IPS DF 6.9 (cell line): ENCODE measurements around the gene TMEM130.

Experiments used
- DNase-seq: peaks from one replicate; pipeline ENCODE4 v3.0.0-alpha.2; 2013; ENCODE audit warnings: low read depth, low spot score
- H3K27ac ChIP-seq: one replicate; pipeline ENCODE4 v1.5.1; 2013; ENCODE audit warnings: low read length, control low read depth
- H3K27me3 ChIP-seq: 2 replicates; pipeline ENCODE4 v1.6.1; 2013; ENCODE audit warnings: mild to moderate bottlenecking, low read length; ENCODE audit not compliant: control insufficient read depth, insufficient read depth
- H3K36me3 ChIP-seq: 2 replicates; pipeline ENCODE4 v1.6.1; 2013; ENCODE audit warnings: low read length; ENCODE audit not compliant: control insufficient read depth, insufficient read depth
- H3K4me1 ChIP-seq: 2 replicates; pipeline ENCODE4 v1.6.1; 2013; ENCODE audit warnings: low read length; ENCODE audit not compliant: control insufficient read depth, insufficient read depth
- H3K4me3 ChIP-seq: 2 replicates; pipeline ENCODE4 v1.5.1; 2013; ENCODE audit warnings: mild to moderate bottlenecking, low read length
- H3K9me3 ChIP-seq: 2 replicates; pipeline ENCODE4 v1.6.1; 2013; ENCODE audit warnings: low read length, inconsistent platforms; ENCODE audit not compliant: control insufficient read depth, insufficient read depth
- WGBS: extraction: QIAGEN DNeasy Blood & Tissue Kit; methylation state at CpG from one replicate; pipeline ENCODE4 v1.1.7; 2013; ENCODE audit warnings: mixed read lengths, missing lambda C conversion rate; ENCODE audit not compliant: insufficient read length, insufficient coverage; 5-methylcytosine and 5-hydroxymethylcytosine counted together

Gene TMEM130

GRCh38 chr7:98900815-98901214, 31.0 kb upstream of the TMEM130 start:
- Histone ChIP-seq H3K27ac (no peak overlapping the region), H3K4me1 (no peaks in the 10 kb centered on the region), H3K4me3 (no peak overlapping the region), H3K36me3 (peaks cover 45% of the 10 kb centered on the region), H3K9me3 (no peaks in the 10 kb centered on the region), H3K27me3 (no peaks in the 10 kb centered on the region)
- no CpG with 5 or more reads among the region's 3 CpGs for WGBS
- DNase-seq: no peak

DNA sequence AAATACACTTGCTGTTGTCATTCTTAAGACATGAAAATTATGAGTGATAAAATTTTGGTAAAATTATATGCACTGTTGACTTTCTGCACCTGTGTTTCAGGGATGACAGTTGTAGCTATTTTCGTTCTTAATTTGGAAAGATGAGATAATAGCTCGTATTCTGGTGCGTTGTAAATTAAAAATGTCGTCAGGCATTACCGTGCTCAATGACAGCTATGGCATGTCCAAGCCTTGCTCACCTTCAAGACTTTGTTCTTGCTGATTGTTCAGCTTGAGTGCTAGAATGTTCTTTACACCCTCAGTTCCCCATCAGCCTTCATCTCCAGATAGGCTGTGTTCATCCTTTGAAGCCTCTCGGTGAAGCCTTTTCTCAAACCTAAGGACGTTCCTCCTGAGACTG, 30.0 kb upstream of the TMEM130 start:
- Histone ChIP-seq H3K4me3 (no peak overlapping the region), H3K9me3 (no peaks in the 10 kb centered on the region), H3K27ac (no peak overlapping the region), H3K27me3 (no peaks in the 10 kb centered on the region), H3K36me3 (peaks cover 36% of the 10 kb centered on the region), H3K4me1 (no peaks in the 10 kb centered on the region)
- WGBS: no CpG with 5 or more reads among the region's 7 CpGs
- DNase-seq: no peak

GRCh38 chr7:98892609-98893008, 22.8 kb upstream of the TMEM130 start:
- no CpG with 5 or more reads among the region's 7 CpGs for WGBS
- H3K27ac ChIP-seq: no peak overlapping the region
- peaks cover 10% of the 10 kb centered on the region; the same call in 1 of the 2 replicates for H3K36me3 ChIP-seq
- H3K4me3 ChIP-seq: no peak overlapping the region
- no peaks in the 10 kb centered on the region for H3K27me3 ChIP-seq
- no peak for DNase-seq
- H3K9me3 ChIP-seq: no peaks in the 10 kb centered on the region
- no peaks in the 10 kb centered on the region for H3K4me1 ChIP-seq

- no peak for DNase-seq
- Histone ChIP-seq H3K27me3 (no peaks in the 10 kb centered on the region), H3K27ac (no peak overlapping the region), H3K36me3 (peaks cover 15% of the 10 kb centered on the region), H3K4me3 (no peak overlapping the region), H3K4me1 (no peaks in the 10 kb centered on the region), H3K9me3 (no peaks in the 10 kb centered on the region)
Observed at GRCh38 chr7:98887038-98887437, 17.2 kb upstream of the TMEM130 start.

DNA sequence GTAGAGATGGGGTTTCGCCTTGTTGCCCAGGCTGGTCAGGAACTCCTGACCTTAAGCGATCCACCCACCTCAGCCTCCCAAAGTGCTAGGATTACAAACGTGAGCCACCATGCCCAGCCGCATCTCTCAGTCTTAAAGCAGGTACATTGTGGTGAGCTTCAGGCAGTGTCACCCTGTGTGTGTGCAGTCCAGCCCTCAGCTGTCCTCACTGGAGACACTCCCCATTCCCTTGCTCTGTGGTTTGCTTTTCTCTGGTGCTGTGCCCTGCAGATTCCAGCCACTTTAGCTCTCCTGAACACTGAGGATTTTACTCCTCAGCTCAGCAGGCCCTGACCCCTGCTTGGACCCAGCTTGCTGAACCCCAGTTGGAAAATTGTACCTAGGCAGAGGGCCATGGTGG, 14.6 kb upstream of the TMEM130 start:
- Histone ChIP-seq H3K27ac (no peak overlapping the region), H3K4me3 (no peak overlapping the region), H3K36me3 (peaks cover 17% of the 10 kb centered on the region), H3K9me3 (no peaks in the 10 kb centered on the region), H3K27me3 (no peaks in the 10 kb centered on the region), H3K4me1 (no peaks in the 10 kb centered on the region)
- WGBS: no CpG with 5 or more reads among the region's 4 CpGs
- no peak for DNase-seq

- DNase-seq: no peak
- WGBS: no CpG with 5 or more reads among the region's 9 CpGs
- Histone ChIP-seq H3K4me3 (no peak overlapping the region), H3K27ac (no peak overlapping the region), H3K27me3 (no peaks in the 10 kb centered on the region), H3K4me1 (peaks cover 3% of the 10 kb centered on the region; the same call in 1 of the 2 replicates), H3K9me3 (no peaks in the 10 kb centered on the region), H3K36me3 (peaks cover 15% of the 10 kb centered on the region)
Observed at GRCh38 chr7:98881561-98882315, 11.9 kb upstream of the TMEM130 start.

DNA sequence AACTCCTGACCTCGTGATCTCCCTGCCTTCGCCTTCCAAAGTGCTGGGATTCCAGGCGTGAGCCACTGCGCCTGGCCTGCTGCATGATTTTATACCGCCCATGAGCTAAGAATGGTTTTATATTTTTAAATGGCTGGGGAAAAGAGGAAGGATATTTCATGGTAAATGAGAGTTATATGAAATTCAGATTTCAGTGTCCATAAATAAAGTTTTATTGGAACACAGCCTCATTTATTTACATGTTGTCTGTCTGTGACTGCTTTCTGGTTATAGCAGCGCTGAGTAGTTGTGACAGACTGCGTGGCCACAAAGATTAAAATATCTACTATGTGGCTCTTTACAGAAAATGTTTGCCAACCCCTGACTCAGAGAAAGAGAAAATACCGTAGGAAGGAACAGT, 10.7 kb upstream of the TMEM130 start:
- no peak for DNase-seq
- Histone ChIP-seq H3K27me3 (no peaks in the 10 kb centered on the region), H3K4me3 (no peak overlapping the region), H3K4me1 (peaks cover 3% of the 10 kb centered on the region; the same call in 1 of the 2 replicates), H3K9me3 (no peaks in the 10 kb centered on the region), H3K27ac (no peak overlapping the region), H3K36me3 (peaks cover 15% of the 10 kb centered on the region)
- no CpG with 5 or more reads among the region's 8 CpGs for WGBS

GRCh38 chr7:98879979-98880315, 10.1 kb upstream of the TMEM130 start:
- no peak overlapping the region for H3K4me3 ChIP-seq
- peaks cover 3% of the 10 kb centered on the region; the same call in 1 of the 2 replicates for H3K4me1 ChIP-seq
- no peaks in the 10 kb centered on the region for H3K27me3 ChIP-seq
- no peak for DNase-seq
- H3K36me3 ChIP-seq: peaks cover 15% of the 10 kb centered on the region
- H3K9me3 ChIP-seq: no peaks in the 10 kb centered on the region
- H3K27ac ChIP-seq: no peak overlapping the region
- no CpG with 5 or more reads among the region's 9 CpGs for WGBS

DNA sequence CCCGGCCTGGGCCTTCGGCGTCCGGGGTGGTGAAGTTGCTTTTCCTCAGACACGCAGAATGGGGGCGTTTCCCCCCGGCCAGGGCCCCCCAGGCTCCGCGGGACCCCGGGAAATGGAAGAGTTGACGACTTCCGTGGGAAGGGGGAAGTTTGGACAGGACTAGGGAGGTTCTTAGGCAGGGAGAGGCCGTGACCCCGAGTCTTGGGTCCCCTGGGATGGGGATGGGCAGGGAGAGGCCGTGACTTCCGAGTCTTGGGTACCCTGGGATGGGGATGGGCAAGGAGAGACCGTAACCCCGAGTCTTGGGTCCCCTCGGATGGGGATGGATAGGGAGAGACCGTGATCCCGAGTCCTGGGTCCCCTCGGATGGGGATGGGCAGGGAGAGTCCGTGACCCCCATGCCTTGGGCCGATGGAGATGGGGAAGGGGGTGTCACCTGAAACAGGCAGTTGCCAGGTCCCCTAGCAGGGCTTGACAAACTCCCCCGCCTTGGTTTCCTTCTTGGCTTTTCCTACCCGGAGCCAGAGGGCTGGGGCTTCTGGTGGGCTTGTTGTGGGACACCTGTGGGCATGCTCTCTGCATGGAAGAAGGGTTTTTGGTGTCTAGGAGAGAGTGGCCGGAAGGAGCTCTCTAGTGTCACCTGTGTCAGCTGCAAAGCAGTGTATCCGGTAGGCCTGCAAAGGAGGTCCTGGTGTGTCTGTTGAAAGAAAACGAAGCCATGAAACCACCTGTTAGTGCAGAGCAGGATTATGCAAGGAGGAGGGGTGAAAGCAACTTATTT, 9.6 kb upstream of the TMEM130 start:
- no peaks in the 10 kb centered on the region for H3K27me3 ChIP-seq
- no peak overlapping the region for H3K27ac ChIP-seq
- WGBS: no CpG with 5 or more reads among the region's 29 CpGs
- H3K4me3 ChIP-seq: peak overlapping the region; percentile 91
- peaks cover 12% of the 10 kb centered on the region for H3K36me3 ChIP-seq
- peaks cover 3% of the 10 kb centered on the region; the same call in 1 of the 2 replicates for H3K4me1 ChIP-seq
- no peaks in the 10 kb centered on the region for H3K9me3 ChIP-seq
- no peak for DNase-seq

GRCh38 chr7:98878365-98879197, 8.8 kb upstream of the TMEM130 start, which contains the start of gene TRRAP:
Gene TRRAP (plus strand): TSS chr7:98878532. CDS start chr7:98881151, 2,619 bp downstream.
- Histone ChIP-seq H3K27ac (no peak within 1 kb of the TSS), H3K27me3 (no peaks in the 10 kb centered on the region), H3K36me3 (peaks cover 9% of the 10 kb centered on the region), H3K4me3 (peak within 1 kb of the TSS; percentile 91), H3K4me1 (peaks cover 3% of the 10 kb centered on the region; the same call in 1 of the 2 replicates), H3K9me3 (no peaks in the 10 kb centered on the region)
- no CpG with 5 or more reads among the region's 113 CpGs for WGBS
- no peak for DNase-seq
